ENCODE data around the gene CASTOR1.

The CASTOR1 gene

GRCh38 chr22:30279046-30279788 is 10.1 kb downstream of the CASTOR1 start:
- H3K27me3 ChIP-seq (ENCODE audit: control insufficient read depth, low read length): peaks cover 21% of the 10 kb centered on the region
- H3K4me3 ChIP-seq (ENCODE audit: low read length): no peak overlapping the region
- no peaks in the 10 kb centered on the region for H3K4me1 ChIP-seq (ENCODE audit: control insufficient read depth, low read length)
- H3K9me3 ChIP-seq (ENCODE audit: control insufficient read depth, insufficient read depth, low read length): no peaks in the 10 kb centered on the region
- no peaks in the 10 kb centered on the region; the same call in 1 of the 2 replicates for H4K20me1 ChIP-seq (ENCODE audit: control insufficient read depth, insufficient read depth, low read depth, low read length)
- TF ChIP-seq EZH2phosphoT487 (IDR thresholded peaks at IDR 0.05; ENCODE audit: borderline replicate concordance, low read length): no peak
- H3K79me2 ChIP-seq (ENCODE audit: control insufficient read depth, low read length): no peaks in the 10 kb centered on the region
- H3K27ac ChIP-seq (ENCODE audit: low read depth, low read length): no peak overlapping the region
- H3K36me3 ChIP-seq (ENCODE audit: control insufficient read depth, low read length): no peaks in the 10 kb centered on the region
- H3F3A ChIP-seq (ENCODE audit: control insufficient read depth, insufficient read depth): no peaks in the 10 kb centered on the region
- no peak overlapping the region for H3K4me2 ChIP-seq (ENCODE audit: low read length)
- H3K9me2 ChIP-seq (replicated peaks; ENCODE audit: control insufficient read depth, low read length): no peaks in the 10 kb centered on the region

DNA sequence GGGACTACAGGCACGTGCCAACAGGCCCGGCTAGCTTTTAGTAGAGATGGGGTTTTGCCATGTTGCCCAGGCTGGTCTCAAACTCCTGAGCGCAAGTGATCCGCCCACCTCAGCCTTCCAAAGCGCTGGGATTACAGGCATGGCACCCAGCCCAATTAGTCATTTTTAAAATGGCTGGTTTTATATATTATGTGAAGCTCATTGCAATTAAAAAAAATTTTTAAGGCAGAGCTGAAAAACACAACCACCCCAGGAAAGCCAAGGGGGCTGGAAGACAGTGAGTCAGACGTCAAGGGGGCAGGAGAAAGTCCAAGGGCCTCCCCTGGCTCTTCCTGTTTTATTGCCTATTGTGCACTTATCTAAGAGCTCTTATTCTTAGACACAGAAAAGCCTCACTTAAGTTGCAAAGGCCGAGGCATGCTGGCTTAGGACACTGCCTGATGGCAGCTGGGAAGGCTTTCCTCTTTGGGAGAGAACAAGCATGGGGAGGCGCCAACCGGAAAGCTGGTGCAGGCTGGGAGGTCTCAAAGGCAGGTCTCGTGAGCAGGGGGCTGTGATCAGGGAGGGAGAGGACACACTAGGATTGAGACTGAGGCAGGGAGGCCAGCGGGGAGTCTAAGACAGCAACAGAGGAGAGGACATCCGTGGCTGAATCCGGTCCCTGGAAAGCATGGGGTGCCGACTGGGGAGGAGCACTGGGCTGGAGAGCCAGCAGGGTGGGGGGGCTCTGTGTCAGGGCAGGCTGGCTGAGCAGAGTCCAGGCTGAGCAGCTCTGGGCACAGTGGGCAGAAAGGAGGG is 11.6 kb downstream of the CASTOR1 start:
- Histone ChIP-seq H3K4me2 (ENCODE audit: low read length) (no peak overlapping the region), H3K4me1 (ENCODE audit: control insufficient read depth, low read length) (no peaks in the 10 kb centered on the region), H3K79me2 (ENCODE audit: control insufficient read depth, low read length) (no peaks in the 10 kb centered on the region), H4K20me1 (ENCODE audit: control insufficient read depth, insufficient read depth, low read depth, low read length) (no peaks in the 10 kb centered on the region), H3K27ac (ENCODE audit: low read depth, low read length) (no peak overlapping the region), H3F3A (ENCODE audit: control insufficient read depth, insufficient read depth) (no peaks in the 10 kb centered on the region), H3K36me3 (ENCODE audit: control insufficient read depth, low read length) (no peaks in the 10 kb centered on the region), H3K9me3 (ENCODE audit: control insufficient read depth, insufficient read depth, low read length) (no peaks in the 10 kb centered on the region), H3K27me3 (ENCODE audit: control insufficient read depth, low read length) (peaks cover 21% of the 10 kb centered on the region), H3K4me3 (ENCODE audit: low read length) (no peak overlapping the region), H3K9me2 (replicated peaks; ENCODE audit: control insufficient read depth, low read length) (no peaks in the 10 kb centered on the region)
- TF ChIP-seq, protein P1, sequence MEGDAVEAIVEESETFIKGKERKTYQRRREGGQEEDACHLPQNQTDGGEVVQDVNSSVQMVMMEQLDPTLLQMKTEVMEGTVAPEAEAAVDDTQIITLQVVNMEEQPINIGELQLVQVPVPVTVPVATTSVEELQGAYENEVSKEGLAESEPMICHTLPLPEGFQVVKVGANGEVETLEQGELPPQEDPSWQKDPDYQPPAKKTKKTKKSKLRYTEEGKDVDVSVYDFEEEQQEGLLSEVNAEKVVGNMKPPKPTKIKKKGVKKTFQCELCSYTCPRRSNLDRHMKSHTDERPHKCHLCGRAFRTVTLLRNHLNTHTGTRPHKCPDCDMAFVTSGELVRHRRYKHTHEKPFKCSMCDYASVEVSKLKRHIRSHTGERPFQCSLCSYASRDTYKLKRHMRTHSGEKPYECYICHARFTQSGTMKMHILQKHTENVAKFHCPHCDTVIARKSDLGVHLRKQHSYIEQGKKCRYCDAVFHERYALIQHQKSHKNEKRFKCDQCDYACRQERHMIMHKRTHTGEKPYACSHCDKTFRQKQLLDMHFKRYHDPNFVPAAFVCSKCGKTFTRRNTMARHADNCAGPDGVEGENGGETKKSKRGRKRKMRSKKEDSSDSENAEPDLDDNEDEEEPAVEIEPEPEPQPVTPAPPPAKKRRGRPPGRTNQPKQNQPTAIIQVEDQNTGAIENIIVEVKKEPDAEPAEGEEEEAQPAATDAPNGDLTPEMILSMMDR (IDR thresholded peaks at IDR 0.05; ENCODE audit: low read depth, low read length, poor library complexity, severe bottlenecking): no peak
- no peak for TF ChIP-seq EZH2phosphoT487 (IDR thresholded peaks at IDR 0.05; ENCODE audit: borderline replicate concordance, low read length)

GRCh38 chr22:30276039-30276438 is 13.3 kb downstream of the CASTOR1 start:
- no peaks in the 10 kb centered on the region for H3K36me3 ChIP-seq (ENCODE audit: control insufficient read depth, low read length)
- TF ChIP-seq, protein P1 (IDR thresholded peaks at IDR 0.05; ENCODE audit: low read depth, low read length, poor library complexity, severe bottlenecking): no peak
- TF ChIP-seq EZH2phosphoT487 (IDR thresholded peaks at IDR 0.05; ENCODE audit: borderline replicate concordance, low read length): no peak
- H3F3A ChIP-seq (ENCODE audit: control insufficient read depth, insufficient read depth): no peaks in the 10 kb centered on the region
- peaks cover 17% of the 10 kb centered on the region for H3K27me3 ChIP-seq (ENCODE audit: control insufficient read depth, low read length)
- H3K79me2 ChIP-seq (ENCODE audit: control insufficient read depth, low read length): no peaks in the 10 kb centered on the region
- H3K9me3 ChIP-seq (ENCODE audit: control insufficient read depth, insufficient read depth, low read length): no peaks in the 10 kb centered on the region
- no peaks in the 10 kb centered on the region for H3K9me2 ChIP-seq (replicated peaks; ENCODE audit: control insufficient read depth, low read length)
- H4K20me1 ChIP-seq (ENCODE audit: control insufficient read depth, insufficient read depth, low read depth, low read length): no peaks in the 10 kb centered on the region
- H3K4me3 ChIP-seq (ENCODE audit: low read length): no peak overlapping the region
- H3K4me1 ChIP-seq (ENCODE audit: control insufficient read depth, low read length): no peaks in the 10 kb centered on the region
- H3K27ac ChIP-seq (ENCODE audit: low read depth, low read length): no peak overlapping the region
- H3K4me2 ChIP-seq (ENCODE audit: low read length): no peak overlapping the region

- Histone ChIP-seq H3K4me2 (ENCODE audit: low read length) (no peak overlapping the region), H4K20me1 (ENCODE audit: control insufficient read depth, insufficient read depth, low read depth, low read length) (no peaks in the 10 kb centered on the region), H3K36me3 (ENCODE audit: control insufficient read depth, low read length) (no peaks in the 10 kb centered on the region), H3F3A (ENCODE audit: control insufficient read depth, insufficient read depth) (no peaks in the 10 kb centered on the region), H3K9me2 (replicated peaks; ENCODE audit: control insufficient read depth, low read length) (no peaks in the 10 kb centered on the region), H3K79me2 (ENCODE audit: control insufficient read depth, low read length) (no peaks in the 10 kb centered on the region), H3K27ac (ENCODE audit: low read depth, low read length) (no peak overlapping the region), H3K4me1 (ENCODE audit: control insufficient read depth, low read length) (no peaks in the 10 kb centered on the region), H3K27me3 (ENCODE audit: control insufficient read depth, low read length) (peaks cover 17% of the 10 kb centered on the region), H3K9me3 (ENCODE audit: control insufficient read depth, insufficient read depth, low read length) (no peaks in the 10 kb centered on the region), H3K4me3 (ENCODE audit: low read length) (no peak overlapping the region)
- TF ChIP-seq, protein P1 (IDR thresholded peaks at IDR 0.05; ENCODE audit: low read depth, low read length, poor library complexity, severe bottlenecking): no peak
- no peak for TF ChIP-seq EZH2phosphoT487 (IDR thresholded peaks at IDR 0.05; ENCODE audit: borderline replicate concordance, low read length)
Observed at GRCh38 chr22:30275625-30276024, 13.7 kb downstream of the CASTOR1 start.
